Effector CD4-positive, alpha-beta T cell (primary cell): ENCODE measurements around the gene C5orf52.
"Not testable (repeated sequence)": the region's sequence is repeated elsewhere in the genome, so short reads cannot be mapped to it uniquely, and the experiment has no call there.

Source experiments
- DNase-seq: peaks from one replicate; pipeline ENCODE4 v3.0.0-alpha.2; 2020

Gene C5orf52

GRCh38 chr5:157679801-157680200 lies 8.5 kb downstream of the C5orf52 start:
- DNase-seq, result no peak

DNA sequence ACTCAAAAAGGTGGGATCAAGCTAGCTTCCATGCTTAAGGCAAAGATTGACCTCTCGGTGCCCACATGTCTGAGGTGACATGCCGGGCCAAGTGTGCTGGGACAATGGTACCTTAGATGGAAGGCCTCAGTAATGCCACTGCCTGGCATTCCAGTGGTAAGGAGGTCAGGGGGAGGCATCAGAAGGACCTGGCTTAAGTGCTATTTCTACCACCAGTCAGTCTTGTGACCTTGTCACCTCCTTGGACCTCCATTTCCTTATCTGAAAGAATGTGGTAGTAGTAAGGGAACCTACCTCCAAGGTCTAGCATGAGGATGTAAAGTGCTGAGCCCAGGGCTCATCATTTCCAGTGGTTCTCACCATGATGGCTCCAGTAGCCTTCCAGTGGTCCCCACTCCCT lies 8.9 kb downstream of the C5orf52 start:
- no peak for DNase-seq

DNA sequence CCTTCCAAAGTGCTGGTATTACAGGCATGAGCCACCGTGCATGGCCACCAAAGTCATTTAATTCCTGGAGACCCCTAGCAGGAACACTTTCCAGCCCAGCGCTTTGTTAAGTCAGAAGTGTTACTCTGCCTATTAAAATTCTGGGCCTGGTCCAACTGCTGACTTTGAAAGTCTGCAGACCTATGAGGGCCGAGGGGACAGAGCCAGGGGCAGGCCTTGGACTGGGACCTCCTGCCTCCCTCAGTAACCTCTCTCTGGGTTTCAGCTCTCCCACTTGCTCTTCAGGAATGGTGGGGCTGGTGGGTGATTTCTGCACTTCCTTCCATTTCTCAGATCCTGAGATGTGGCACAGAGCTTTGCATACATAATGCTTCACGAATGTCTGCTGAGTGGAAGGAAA lies 9.7 kb downstream of the C5orf52 start:
- no peak for DNase-seq

GRCh38 chr5:157682257-157682656 lies 10.9 kb downstream of the C5orf52 start:
- DNase-seq, result no peak

GRCh38 chr5:157686276-157687197 lies 15.2 kb downstream of the C5orf52 start:
- not testable (repeated sequence) for DNase-seq

- DNase-seq, result no peak
These were observed 15.8 kb downstream of the C5orf52 start for GRCh38 chr5:157687198-157687554.

DNA sequence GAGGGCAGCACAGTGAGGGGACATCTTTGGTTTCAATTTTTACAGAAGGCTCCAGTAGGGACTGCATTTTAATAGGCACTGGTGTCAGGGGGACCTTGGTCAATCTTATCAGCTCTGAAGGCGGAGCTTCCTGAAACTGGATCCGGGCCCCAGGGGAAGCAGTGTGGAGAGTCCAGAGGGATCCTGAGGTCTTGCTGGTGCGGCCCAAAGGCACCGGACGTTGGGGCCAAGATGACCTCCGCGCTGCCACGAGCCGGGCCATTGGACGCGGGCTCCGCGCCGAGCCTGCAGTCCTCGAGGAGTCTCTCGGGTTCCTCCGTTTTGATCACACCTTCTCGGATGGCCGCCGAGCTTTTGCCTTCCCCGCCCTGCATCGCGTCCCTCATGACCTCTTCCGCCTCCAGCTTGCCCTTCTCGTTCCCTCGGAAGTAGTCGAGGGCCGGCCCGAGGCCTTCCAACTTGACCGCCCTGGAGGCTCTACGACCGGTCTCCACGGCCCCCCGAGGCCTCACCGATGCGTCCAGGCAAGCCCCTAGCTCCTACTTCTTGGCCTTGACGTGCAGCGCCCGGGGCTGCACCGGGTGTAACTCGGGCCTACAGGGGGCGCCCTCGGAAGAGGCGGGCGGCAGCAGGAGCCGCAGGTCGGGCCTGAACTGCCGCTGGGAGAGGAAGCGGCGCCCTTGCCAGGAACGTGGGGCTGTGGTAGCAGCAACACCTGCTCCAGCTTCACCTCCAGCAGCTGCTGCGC lies 18.8 kb downstream of the C5orf52 start:
- DNase-seq, result no peak

DNA sequence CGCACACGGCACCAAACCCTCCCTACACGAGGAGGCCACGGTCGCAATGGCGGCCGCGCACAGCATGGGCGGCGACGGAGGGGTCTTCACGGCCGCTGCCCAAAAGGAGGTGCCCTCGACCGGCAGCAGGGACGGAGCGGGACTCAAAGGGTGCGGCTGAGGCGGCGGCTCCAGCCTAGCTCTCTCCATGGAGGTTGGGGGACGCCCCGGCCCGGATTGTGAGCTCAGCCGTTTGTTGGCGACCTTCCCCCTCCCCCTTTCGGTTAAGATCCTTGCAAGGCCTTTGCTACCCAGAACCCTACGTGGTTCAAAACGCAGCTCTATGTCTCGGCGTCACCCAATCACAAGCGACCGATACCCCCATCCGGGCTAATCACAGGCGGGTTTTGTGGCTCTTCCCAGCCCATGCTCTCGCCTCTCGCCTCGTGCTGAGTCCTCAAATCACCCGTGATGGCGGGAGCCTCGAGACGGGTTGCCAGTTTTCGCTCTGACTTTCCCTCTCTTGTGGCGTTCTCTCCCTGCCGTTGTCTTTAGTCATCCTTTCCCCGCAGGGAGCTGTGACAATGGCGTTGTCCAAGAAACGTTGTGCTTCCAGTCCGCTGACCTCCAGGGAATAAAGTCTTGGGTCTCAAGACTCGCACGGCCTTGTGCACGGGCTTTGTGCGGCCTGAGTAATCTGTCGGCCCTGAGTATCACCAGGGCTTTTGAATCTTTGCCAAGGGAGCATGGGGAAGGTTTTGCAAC lies 19.5 kb downstream of the C5orf52 start:
- no peak for DNase-seq

DNA sequence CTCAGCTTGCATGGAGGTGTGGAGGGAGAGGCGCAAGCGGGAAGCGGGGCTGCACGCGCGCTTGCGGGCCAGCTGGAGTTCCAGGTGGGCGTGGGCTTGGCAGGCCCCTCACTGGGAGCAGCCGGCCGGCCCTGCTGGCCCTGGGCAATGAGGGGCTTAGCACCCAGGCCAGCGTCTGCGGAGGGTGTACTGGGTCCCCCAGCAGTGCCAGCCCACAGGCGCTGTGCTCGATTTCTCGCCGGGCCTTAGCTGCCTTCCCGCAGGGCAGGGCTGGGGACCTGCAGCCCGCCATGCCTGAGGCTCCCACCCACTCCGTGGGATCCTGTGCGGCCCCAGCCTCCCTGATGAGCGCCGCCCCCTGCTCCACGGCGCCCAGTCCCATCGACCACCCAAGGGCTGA lies 22.5 kb downstream of the C5orf52 start:
- DNase-seq, result not testable (repeated sequence)

DNA sequence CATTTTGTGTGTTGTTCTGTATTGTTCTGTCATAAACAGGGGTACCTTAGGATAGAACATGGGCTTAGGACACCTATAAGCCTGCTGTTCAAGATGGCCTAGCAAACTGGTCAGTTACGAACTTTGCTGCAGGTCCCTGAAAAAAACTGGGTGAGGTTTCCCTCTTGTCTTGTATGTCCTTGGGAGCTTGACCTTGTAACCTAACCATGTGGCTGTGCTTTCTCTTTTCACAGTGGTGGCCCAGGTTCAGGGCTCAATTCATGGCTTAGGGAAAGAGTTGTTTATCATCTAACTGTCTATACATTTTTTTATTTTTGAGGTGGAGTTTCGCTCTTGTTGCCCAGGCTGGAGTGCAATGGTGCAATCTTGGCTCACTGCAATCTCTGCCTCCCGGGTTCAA lies 24.8 kb downstream of the C5orf52 start:
- not testable (repeated sequence) for DNase-seq

DNA sequence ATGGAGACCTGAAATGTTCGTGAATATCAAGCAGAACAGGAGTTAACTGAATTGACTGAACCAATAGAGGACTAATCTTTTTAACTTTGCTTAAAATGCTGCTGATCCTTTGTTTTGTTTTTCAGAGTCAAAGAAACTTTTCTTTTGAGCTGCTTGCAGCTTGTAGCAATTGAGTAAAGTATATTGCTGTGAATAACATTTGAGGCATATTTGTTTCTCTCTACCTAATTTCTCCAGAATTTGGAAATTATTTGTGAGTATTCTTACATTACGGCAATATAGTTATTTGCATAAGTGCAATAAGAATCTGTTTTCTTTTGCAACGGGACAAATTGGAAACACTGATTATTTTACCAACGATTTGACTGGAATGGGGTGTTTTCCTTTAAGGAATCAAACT lies 27.3 kb downstream of the C5orf52 start:
- DNase-seq, result not testable (repeated sequence)

DNA sequence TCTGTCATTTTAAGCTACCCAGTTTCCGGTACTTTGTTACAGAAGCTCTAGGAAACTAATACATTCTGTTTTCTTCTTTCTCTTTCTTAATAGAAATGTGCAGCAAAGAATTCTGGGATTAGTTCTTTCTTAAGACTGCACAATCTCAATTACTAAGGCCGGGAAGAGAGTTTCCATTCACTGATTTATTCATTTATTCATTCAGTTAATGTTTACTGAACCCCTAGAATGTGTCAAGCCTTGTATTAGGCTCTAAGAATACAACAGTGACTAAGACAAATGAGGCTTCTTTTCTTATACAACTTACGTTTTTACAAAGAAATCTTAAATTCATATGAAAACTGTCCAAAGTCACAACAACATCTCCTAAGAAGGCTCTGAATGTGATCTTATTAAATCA lies 32.4 kb downstream of the C5orf52 start:
- DNase-seq, result no peak

DNA sequence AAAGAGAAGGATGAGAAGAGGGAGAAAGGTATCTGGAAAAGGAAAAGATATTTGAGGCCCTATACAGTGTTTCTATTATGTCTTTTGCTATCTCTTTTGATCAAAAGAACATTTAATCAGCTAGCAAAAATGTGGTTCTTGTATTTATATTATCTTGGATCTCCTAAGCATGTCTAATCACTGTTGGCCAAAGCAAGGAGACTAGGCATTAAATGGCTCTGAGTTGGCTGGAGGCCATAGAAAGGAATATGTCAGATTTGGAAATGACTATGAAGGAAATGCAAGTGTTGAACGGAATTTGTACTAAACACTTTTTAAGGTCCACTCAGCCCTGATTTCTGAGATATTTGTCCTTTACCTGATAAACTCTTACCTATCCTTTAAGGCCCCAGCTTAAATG lies 37.5 kb downstream of the C5orf52 start:
- DNase-seq, result no peak

- no peak for DNase-seq
These were observed 38.0 kb downstream of the C5orf52 start for GRCh38 chr5:157709346-157709745.

DNA sequence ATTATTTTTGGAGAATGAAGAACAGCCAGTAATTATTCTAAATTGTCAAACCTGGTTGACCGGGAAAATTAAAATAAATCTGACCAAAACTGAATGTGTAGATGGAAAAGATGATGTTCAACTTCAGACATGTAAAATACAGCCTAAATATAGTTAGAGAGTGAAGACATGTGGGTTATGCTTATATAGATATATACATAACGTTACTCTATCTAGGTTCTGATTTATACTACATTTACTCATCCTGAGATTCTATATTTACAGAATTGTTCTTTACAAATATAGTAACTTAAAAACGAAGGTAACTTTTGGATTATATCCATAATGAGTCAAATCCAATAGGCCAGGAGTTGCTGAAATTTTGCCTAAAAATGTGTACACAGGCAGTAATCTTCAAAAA lies 39.1 kb downstream of the C5orf52 start:
- DNase-seq, result no peak

DNA sequence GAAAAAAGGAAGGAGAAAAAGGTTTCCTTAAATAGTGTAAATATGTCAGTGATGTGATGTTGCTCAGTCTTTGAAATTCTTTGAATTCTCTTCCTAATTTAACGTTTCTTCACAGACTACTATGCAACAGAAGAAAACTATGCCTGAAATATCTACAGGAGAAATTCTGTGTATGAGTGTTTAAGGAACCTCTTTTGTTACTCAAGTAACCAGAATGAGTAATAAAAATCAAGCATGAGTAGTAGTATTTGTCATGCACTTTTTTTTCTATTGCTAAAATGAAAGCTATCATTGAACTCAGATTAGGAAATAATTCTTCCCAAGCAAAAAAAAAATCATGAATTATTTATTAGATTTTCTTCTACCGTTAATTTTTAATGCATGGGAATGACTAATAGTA lies 39.5 kb downstream of the C5orf52 start:
- DNase-seq, result no peak

DNA sequence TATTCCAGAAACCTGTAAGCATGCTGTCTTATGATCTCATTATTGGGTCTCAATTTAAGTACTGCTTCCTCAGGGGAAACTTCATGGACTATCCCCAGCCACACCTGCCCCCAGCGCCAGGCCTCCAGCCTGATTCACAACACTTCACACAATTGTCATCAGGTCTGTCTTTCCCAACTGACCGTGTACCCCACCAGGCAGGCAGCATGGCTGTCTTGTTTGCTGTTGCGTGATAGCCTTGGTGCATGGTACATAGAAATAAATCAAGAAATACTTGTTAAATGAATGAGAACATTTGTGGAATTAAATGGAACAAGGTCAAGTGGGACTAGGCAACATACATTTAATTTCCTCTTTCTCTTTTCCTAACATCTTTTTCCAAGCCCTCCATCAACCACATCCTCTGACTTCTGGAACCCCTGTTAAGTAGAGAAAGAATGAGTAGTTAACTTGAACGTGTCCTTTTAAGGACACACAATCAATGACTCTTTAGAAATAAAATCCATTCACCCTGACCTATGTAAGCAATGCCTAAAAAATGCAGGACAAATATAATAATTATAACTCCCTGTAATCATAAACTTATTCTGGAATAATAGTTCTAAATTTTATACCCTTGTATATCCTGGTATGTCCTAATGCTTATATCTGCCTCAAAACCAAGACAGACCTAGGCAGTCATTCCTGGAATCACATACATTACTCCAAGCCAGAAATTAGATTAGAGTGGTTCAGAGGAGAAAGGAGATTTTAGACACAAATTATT lies 42.7 kb downstream of the C5orf52 start:
- no peak for DNase-seq

DNA sequence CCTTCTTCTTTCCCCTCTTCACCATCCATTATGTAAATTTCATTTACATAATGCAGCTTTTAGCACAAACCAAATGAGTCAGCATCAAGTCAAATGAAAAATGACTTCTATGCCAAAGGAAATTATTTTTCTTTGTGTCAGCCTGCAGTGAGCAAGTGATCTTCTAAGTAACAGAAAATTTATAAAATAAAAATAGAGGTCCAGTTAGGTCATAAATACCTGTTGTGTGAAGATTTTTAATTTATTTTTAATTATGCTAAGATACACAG lies 43.2 kb downstream of the C5orf52 start:
- no peak for DNase-seq

DNA sequence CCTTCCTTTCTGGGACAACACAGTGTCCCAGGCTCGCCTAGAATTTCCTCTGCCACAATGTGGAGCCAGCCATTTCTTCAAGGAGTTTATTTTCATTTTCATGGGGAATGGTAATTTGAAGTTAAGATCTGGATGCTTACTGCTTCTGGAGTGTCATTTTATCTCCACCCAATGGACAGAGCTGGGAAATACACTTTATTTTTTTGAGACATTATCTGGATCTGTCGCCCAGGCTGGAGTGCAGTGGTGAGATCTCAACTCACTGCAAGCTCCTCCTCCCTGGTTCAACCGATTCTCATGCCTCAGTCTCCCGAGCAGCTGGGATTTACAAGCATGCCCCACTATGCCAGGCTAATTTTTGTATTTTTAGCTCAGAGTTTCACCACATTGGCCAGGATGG lies 47.2 kb downstream of the C5orf52 start:
- no peak for DNase-seq

DNA sequence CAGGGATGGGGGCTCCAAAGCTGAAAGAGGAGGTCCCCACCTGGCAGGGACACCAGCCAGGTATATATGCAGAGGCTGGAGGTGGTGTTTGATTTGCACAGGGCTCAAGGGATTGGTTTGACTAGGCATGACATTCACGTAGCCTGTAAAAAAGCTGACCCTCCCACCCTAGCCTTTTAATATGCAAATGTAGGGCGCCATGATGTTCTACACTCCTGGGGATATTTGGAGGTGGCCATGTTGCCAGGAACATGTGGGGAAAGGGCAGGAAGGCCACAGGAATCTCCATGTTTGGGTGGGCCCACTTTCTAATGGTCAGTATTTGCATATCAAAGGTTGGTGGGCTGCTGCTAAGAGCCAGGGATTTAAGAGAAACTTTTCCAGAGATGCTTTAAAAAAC lies 47.9 kb downstream of the C5orf52 start:
- no peak for DNase-seq

DNA sequence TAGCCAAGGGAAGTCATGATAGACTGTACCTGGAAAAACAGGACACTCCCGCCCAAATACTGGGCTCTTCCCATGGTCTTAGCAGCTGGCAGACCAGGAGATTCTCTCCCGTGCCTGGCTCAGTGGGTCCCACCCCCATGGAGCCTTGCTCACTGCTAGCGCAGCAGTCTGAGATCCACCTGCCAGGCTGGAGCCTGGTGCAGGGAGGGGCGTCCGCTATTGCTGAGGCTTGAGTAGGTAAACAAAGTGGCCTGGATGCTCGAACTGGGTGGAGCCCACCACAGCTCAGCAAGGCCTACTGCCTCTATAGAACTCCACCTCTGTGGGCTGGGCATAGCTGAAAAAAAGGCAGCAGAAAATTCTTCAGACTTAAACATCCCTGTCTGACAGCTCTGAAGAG lies 49.8 kb downstream of the C5orf52 start:
- no peak for DNase-seq

DNA sequence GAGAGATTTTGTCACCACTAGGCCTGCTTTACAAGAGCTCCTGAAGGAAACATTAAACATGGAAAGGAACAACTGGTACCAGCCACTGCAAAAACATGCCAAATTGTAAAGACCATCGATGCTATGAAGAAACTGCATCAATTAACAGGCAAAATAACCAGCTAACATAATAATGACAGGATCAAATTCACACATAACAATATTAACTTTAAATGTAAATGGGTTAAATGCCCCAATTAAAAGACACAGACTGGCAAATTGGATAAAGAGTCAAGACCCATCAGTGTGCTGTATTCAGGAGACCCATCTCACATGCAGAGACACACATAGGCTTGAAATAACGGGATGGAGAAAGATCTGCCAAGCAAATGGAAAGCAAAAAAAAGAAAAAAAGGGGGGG lies 51.6 kb downstream of the C5orf52 start:
- DNase-seq, result not testable (repeated sequence)

GRCh38 chr5:157726607-157727006 lies 55.3 kb downstream of the C5orf52 start:
- not testable (repeated sequence) for DNase-seq
